22Rv1 (cell line): ENCODE measurements around the gene TNIP2.

ENCODE experiments used
- CTCF ChIP-seq: fragments of 450-650 bp; IDR thresholded peaks from 2 replicates; pipeline ENCODE4 v1.5.1; 2017; ENCODE audit warnings: mild to moderate bottlenecking
- ZFX ChIP-seq: fragments of 450-650 bp; IDR thresholded peaks from 2 replicates; pipeline ENCODE4 v1.6.1; 2017; ENCODE audit warnings: antibody characterized with exemption, borderline replicate concordance

- no peak for TF ChIP-seq CTCF
- TF ChIP-seq ZFX: no peak
Measured at GRCh38 chr4:2716236-2716635, 39.9 kb downstream of the TNIP2 start.
